Measurements from ENCODE around the gene KLF16. TPM values are rescaled to one million over a fixed set of nuclear protein-coding genes. Genes with fewer than 3 reads are reported as not detected.
A peak's percentile ranks its signal among the peaks of the same experiment; 100 is the strongest.

Gene KLF16
- total and polyA plus RNA-seq, 2 donors from 2014 or later = 10.4 to 22.2 TPM

DNA sequence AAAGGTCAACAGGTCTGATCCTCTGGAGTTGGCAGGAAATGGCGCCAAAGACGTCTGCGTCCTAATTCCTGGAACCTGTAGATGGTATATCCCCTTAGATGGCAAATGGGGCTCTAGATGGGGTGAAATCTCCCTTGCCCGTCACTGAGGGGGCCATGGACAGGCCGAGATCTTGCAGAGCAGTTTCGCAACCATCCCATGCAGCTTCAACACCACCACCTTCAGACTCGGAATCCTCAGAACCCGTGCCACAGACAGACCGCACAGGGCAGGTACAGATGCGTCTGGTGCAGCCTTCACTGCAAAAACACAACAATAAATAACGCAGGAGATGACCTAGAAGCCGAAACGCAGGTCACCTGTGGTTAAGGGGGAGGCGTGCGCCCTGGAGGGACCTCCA is 32.8 kb downstream of the KLF16 start:
- H3K9me3 ChIP-seq (ENCODE audit: control insufficient read depth in 2 of 3, insufficient read depth in 1 of 3, low read length in 3 of 3) = no peaks in the 10 kb centered on the region
- H3K36me3 ChIP-seq (ENCODE audit: control insufficient read depth in 2 of 3, insufficient read depth in 3 of 3, low read length in 3 of 3) = peaks cover 0 to 5% (median 3%) of the 10 kb centered on the region in 3 donors
- H3K4me3 ChIP-seq (ENCODE audit: low read length in 3 of 3) = no peak overlapping the region
- H3K27ac ChIP-seq (ENCODE audit: low read depth in 2 of 2, low read length in 2 of 2) = no peak overlapping the region
- H3K27me3 ChIP-seq (ENCODE audit: control insufficient read depth, insufficient read depth, low read length) = no peaks in the 10 kb centered on the region
- FAIRE-seq (no peak), DNase-seq (no peak)
- intact Hi-C loops (cut with DNase I) = no loop called here
- TF ChIP-seq, protein P1, sequence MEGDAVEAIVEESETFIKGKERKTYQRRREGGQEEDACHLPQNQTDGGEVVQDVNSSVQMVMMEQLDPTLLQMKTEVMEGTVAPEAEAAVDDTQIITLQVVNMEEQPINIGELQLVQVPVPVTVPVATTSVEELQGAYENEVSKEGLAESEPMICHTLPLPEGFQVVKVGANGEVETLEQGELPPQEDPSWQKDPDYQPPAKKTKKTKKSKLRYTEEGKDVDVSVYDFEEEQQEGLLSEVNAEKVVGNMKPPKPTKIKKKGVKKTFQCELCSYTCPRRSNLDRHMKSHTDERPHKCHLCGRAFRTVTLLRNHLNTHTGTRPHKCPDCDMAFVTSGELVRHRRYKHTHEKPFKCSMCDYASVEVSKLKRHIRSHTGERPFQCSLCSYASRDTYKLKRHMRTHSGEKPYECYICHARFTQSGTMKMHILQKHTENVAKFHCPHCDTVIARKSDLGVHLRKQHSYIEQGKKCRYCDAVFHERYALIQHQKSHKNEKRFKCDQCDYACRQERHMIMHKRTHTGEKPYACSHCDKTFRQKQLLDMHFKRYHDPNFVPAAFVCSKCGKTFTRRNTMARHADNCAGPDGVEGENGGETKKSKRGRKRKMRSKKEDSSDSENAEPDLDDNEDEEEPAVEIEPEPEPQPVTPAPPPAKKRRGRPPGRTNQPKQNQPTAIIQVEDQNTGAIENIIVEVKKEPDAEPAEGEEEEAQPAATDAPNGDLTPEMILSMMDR (IDR thresholded peaks at IDR 0.05; ENCODE audit: borderline replicate concordance, extremely low read depth, insufficient read depth) = no peak
- no peak overlapping the region for H3K9ac ChIP-seq (ENCODE audit: low read length in 3 of 3)
- H3K4me1 ChIP-seq (ENCODE audit: control insufficient read depth in 2 of 3, insufficient read depth in 2 of 3, low read depth in 1 of 3, low read length in 3 of 3) = peaks cover 0 to 8% (median 8%) of the 10 kb centered on the region in 3 donors

DNA sequence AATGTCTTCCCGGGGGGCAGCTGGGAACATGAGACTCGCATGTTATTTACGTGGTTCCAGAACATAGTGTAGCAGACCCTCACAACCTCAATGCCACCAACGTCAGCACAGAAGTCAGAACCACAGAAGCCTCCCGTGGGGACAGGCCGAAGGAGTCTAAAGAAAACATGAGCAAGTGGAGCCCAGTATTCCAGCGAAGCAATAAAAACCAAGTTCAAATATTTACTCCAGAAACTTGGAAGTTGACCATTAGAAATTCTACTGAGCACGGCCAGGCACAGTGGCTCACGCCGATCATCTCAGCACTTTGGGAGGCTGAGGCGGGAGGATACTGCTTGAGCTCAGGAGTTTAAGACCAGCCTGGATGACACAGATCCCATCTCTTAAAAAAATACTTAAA is 33.4 kb downstream of the KLF16 start:
- H3K9ac ChIP-seq (ENCODE audit: low read length in 3 of 3) = no peak overlapping the region
- no peaks in the 10 kb centered on the region for H3K9me3 ChIP-seq (ENCODE audit: control insufficient read depth in 2 of 3, insufficient read depth in 1 of 3, low read length in 3 of 3)
- DNase-seq (no peak), FAIRE-seq (no peak)
- no peak overlapping the region for H3K4me3 ChIP-seq (ENCODE audit: low read length in 3 of 3)
- intact Hi-C loops (cut with DNase I) = no loop called here
- H3K27me3 ChIP-seq (ENCODE audit: control insufficient read depth, insufficient read depth, low read length) = no peaks in the 10 kb centered on the region
- H3K27ac ChIP-seq (ENCODE audit: low read depth in 2 of 2, low read length in 2 of 2) = no peak overlapping the region
- TF ChIP-seq, protein P1 (IDR thresholded peaks at IDR 0.05; ENCODE audit: borderline replicate concordance, extremely low read depth, insufficient read depth) = no peak
- H3K36me3 ChIP-seq (ENCODE audit: control insufficient read depth in 2 of 3, insufficient read depth in 3 of 3, low read length in 3 of 3) = peaks cover 0 to 5% (median 3%) of the 10 kb centered on the region in 3 donors
- H3K4me1 ChIP-seq (ENCODE audit: control insufficient read depth in 2 of 3, insufficient read depth in 2 of 3, low read depth in 1 of 3, low read length in 3 of 3) = peaks cover 0 to 8% (median 8%) of the 10 kb centered on the region in 3 donors

DNA sequence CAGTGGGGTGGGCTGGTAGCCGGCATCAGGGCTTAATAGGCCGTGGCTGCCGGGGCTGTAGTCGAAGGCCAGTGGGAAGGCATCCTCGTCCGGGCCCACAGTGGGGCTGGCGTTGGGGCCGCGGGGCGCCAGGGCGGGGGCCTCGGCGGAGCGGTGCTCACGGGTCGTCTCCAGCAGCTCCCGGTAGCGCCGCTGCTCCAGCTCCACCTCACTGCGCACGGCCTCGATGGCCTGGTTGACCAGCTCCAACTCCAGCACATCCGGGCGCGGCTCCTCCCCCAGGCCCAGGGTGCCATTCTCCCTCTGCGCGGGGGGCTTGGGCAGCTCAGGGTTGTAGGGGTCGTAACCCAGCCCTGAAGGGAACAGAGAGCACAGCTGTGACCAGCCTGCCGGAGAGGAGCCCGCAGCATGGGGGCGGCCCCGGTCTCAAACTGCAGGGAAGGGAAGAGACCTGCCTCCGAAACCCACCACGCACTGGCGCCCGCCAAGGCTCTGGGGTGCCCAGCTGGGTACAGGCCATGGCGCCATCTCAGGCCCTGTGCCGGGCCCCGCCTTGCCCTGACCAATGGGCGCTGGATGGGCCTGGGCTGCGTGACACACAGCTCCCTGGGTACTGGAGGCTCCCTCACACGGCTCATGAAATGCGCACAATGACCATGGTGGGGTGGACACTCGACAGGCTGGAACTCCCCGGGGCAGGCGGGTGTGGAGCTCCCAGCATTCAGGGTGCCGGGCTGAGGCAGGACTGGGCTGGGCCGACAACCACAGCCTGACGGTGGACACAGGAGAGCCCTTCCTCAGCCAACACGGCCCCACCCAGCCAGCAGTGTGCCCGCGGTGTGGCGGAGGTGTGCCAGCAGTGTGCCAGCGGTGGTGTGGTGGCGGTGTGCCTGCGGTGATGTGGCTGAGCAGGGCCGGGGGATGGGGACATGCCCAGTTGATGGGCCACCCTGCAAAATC is 34.8 kb downstream of the KLF16 start:
- peak overlapping the region in 1 of 3 donors; percentile 29 for H3K4me3 ChIP-seq (ENCODE audit: low read length in 3 of 3)
- TF ChIP-seq, protein P1 (IDR thresholded peaks at IDR 0.05; ENCODE audit: borderline replicate concordance, extremely low read depth, insufficient read depth) = no peak
- intact Hi-C loops (cut with DNase I) = no loop called here
- H3K27me3 ChIP-seq (ENCODE audit: control insufficient read depth, insufficient read depth, low read length) = no peaks in the 10 kb centered on the region
- peaks cover 0 to 8% (median 3%) of the 10 kb centered on the region in 3 donors for H3K4me1 ChIP-seq (ENCODE audit: control insufficient read depth in 2 of 3, insufficient read depth in 2 of 3, low read depth in 1 of 3, low read length in 3 of 3)
- no peak overlapping the region for H3K27ac ChIP-seq (ENCODE audit: low read depth in 2 of 2, low read length in 2 of 2)
- H3K9me3 ChIP-seq (ENCODE audit: control insufficient read depth in 2 of 3, insufficient read depth in 1 of 3, low read length in 3 of 3) = no peaks in the 10 kb centered on the region
- FAIRE-seq (no peak), DNase-seq (peak in 1 of 5 donors; percentile 73)
- peaks cover 0 to 5% (median 3%) of the 10 kb centered on the region in 3 donors for H3K36me3 ChIP-seq (ENCODE audit: control insufficient read depth in 2 of 3, insufficient read depth in 3 of 3, low read length in 3 of 3)
- no peak overlapping the region for H3K9ac ChIP-seq (ENCODE audit: low read length in 3 of 3)

Measured in kidney (tissue), 14 donors.